HepG2 (cell line): ENCODE measurements around the gene PTPRM. TPM values are rescaled to one million over a fixed set of nuclear protein-coding genes. Genes with fewer than 3 reads are reported as not detected.

ENCODE experiments used
- ATAC-seq: fragments of 200-7000 bp; cut with Tn5 transposase; 3 replicates; pipeline ENCODE4 v1.9.1; 2020; ENCODE audit warnings: mild to moderate bottlenecking, moderate library complexity
- BruUV-seq: library from RNA; stranded (reverse); fragments of 400-500 nt; replicated peaks from 2 replicates; lab custom pipeline; 2021; lab: Mats Ljungman, UMichigan
- CTCF ChIA-PET: fragments of 300-600 bp; formaldehyde crosslinking; extraction: SDS; loops from one replicate; lab custom pipeline; 2021; ENCODE audit warnings: low total read pairs, inconsistent platforms, low intra/inter-chr PET ratio; lab: Yijun Ruan, JAX
- POLR2A ChIA-PET: fragments of 350-600 bp; sonication (Branson Sonifier 250); formaldehyde crosslinking; loops from one replicate; lab custom pipeline; 2020; ENCODE audit warnings: antibody characterized with exemption, inconsistent platforms; lab: Yijun Ruan, JAX
- DNase-seq: peaks from one replicate; pipeline ENCODE4 v3.0.0-alpha.2; 2015; ENCODE audit warnings: low spot score
- FAIRE-seq: peaks from 3 replicates; lab custom pipeline; 2011; peaks lifted over from hg19 to GRCh38; lab: Jason Lieb, UNC
- H2AFZ ChIP-seq: one replicate; pipeline ENCODE4 v1.6.1; 2011; ENCODE audit warnings: low read length, inconsistent platforms
- H3K27ac ChIP-seq: fragments of 300-600 bp; 3 replicates; pipeline ENCODE4 v1.8.0; 2011; ENCODE audit warnings: mixed run types, mild to moderate bottlenecking, mixed read lengths, low read length, inconsistent platforms; ENCODE audit not compliant: insufficient read depth; ENCODE audit errors: extremely low read length
- H3K27me3 ChIP-seq, 2 experiments: fragments of 200-600 bp in 1 of 2; 2 replicates in 1 of 2; 3 replicates in 1 of 2; pipeline versions ENCODE4 v1.6.0 to v1.8.0; 2011; ENCODE audit warnings: low read length in 2 of 2, mild to moderate bottlenecking in 2 of 2, moderate library complexity in 2 of 2, inconsistent platforms in 1 of 2; ENCODE audit not compliant: insufficient read depth in 2 of 2, control insufficient read depth in 1 of 2
- H3K36me3 ChIP-seq, 2 experiments: fragments of 200-600 bp in 1 of 2; replicated peaks in 1 of 2; 2 replicates in 1 of 2; 3 replicates in 1 of 2; pipeline versions ENCODE4 v1.5.1 to v1.8.0; 2011; ENCODE audit warnings: low read length in 2 of 2, inconsistent platforms in 1 of 2; ENCODE audit not compliant: insufficient read depth in 2 of 2, control insufficient read depth in 1 of 2
- H3K4me1 ChIP-seq: 2 replicates; pipeline ENCODE4 v1.5.1; 2012; ENCODE audit warnings: low read length, inconsistent platforms; ENCODE audit not compliant: insufficient read depth
- H3K4me2 ChIP-seq: 2 replicates; pipeline ENCODE4 v1.6.0; 2011; ENCODE audit warnings: low read depth, low read length, inconsistent platforms
- H3K4me3 ChIP-seq, 3 experiments: fragments of 200-600 bp in 1 of 3; sonication (generic), shearing (Covaris generic) in 1 of 3; replicated peaks in 1 of 3; 2 replicates each; pipeline ENCODE4 v1.5.1; 2011 to 2016; ENCODE audit warnings: low read length in 3 of 3, inconsistent platforms in 2 of 3, low read depth in 2 of 3, mild to moderate bottlenecking in 2 of 3, control low read depth in 1 of 3, mixed read lengths in 1 of 3; ENCODE audit not compliant: insufficient read depth in 1 of 3
- H3K79me2 ChIP-seq: one replicate; pipeline ENCODE4 v1.6.1; 2011; ENCODE audit warnings: low read length, inconsistent platforms; ENCODE audit not compliant: insufficient read depth
- H3K9ac ChIP-seq: 2 replicates; pipeline ENCODE4 v1.6.0; 2011; ENCODE audit warnings: mild to moderate bottlenecking, low read depth, low read length, inconsistent platforms; ENCODE audit not compliant: insufficient read depth
- H3K9me3 ChIP-seq: 2 replicates; pipeline ENCODE4 v1.5.1; 2012; ENCODE audit warnings: mild to moderate bottlenecking, low read length
- H4K20me1 ChIP-seq: 2 replicates; pipeline ENCODE4 v1.6.0; 2011; ENCODE audit warnings: inconsistent platforms, mild to moderate bottlenecking, low read length, moderate library complexity; ENCODE audit not compliant: insufficient read depth
- ARNT2 ChIP-seq: sonication (generic); formaldehyde crosslinking; IDR thresholded peaks from 2 replicates; pipeline ENCODE4 v1.8.0; 2022; ENCODE audit warnings: mild to moderate bottlenecking, low read depth, missing genetic modification reagents, moderate library complexity
- HMGA1 ChIP-seq: sonication (generic); formaldehyde crosslinking; conservative IDR thresholded peaks from 2 replicates; pipeline ENCODE4 v1.4.0; 2020; ENCODE audit warnings: missing genetic modification reagents
- HNRNPLL ChIP-seq: fragments of 200-400 bp; formaldehyde crosslinking; IDR thresholded peaks from 2 replicates; pipeline ENCODE4 v1.6.1; 2017; ENCODE audit warnings: mild to moderate bottlenecking, low read depth, low read length; ENCODE audit not compliant: poor library complexity, severe bottlenecking
- KDM1A ChIP-seq: IDR thresholded peaks from 2 replicates; pipeline ENCODE4 v1.6.1; 2016; ENCODE audit warnings: missing compliant biosample characterization
- PITX1 ChIP-seq: sonication (generic); formaldehyde crosslinking; IDR thresholded peaks from 2 replicates; pipeline ENCODE4 v1.5.1; 2020; ENCODE audit warnings: mild to moderate bottlenecking, missing genetic modification reagents
- SP1 ChIP-seq, 2 experiments: fragments of 450-650 bp in 1 of 2; sonication (generic) in 1 of 2; formaldehyde crosslinking in 1 of 2; IDR thresholded peaks; 2 replicates each; pipeline versions ENCODE4 v1.4.0 to v1.6.1; 2016 to 2020; ENCODE audit warnings: missing genetic modification reagents in 1 of 2
- STAG1 ChIP-seq: sonication (generic); formaldehyde crosslinking; IDR thresholded peaks from 2 replicates; pipeline ENCODE4 v1.4.0; 2020; ENCODE audit warnings: missing genetic modification reagents
- ZEB1 ChIP-seq: IDR thresholded peaks from 2 replicates; pipeline ENCODE4 v1.6.1; 2012; ENCODE audit warnings: mild to moderate bottlenecking, low read depth, inconsistent platforms; ENCODE audit not compliant: insufficient replicate concordance
- ZFAT ChIP-seq: sonication (generic); formaldehyde crosslinking; conservative IDR thresholded peaks from 2 replicates; pipeline ENCODE4 v1.8.1; 2023; ENCODE audit warnings: missing genetic modification reagents, inconsistent platforms
- ZNF660 ChIP-seq: sonication (generic); formaldehyde crosslinking; IDR thresholded peaks from 2 replicates; pipeline ENCODE4 v1.5.1; 2020; ENCODE audit warnings: mild to moderate bottlenecking, low read depth, missing genetic modification reagents, borderline replicate concordance
- ZNF839 ChIP-seq: sonication (generic); formaldehyde crosslinking; IDR thresholded peaks from 2 replicates; pipeline ENCODE4 v1.4.0; 2020; ENCODE audit warnings: missing genetic modification reagents, mild to moderate bottlenecking, borderline replicate concordance
- ZSCAN22 ChIP-seq: sonication (generic); formaldehyde crosslinking; IDR thresholded peaks from 2 replicates; pipeline ENCODE4 v1.4.0; 2020; ENCODE audit warnings: mild to moderate bottlenecking, missing genetic modification reagents
- WGBS: methylation state at CpG from one replicate; pipeline ENCODE4 v1.1.6; 2017; ENCODE audit warnings: low lambda C conversion rate; 5-methylcytosine and 5-hydroxymethylcytosine counted together
- in situ Hi-C: cut with HindIII; loops from 2 replicates; pipeline ENCODE4 v1.10.0; 2017; ENCODE audit warnings: low pct_unique_long_range_greater_than_20kb; ENCODE audit not compliant: extremely low pct_ligation_motif_present
- intact Hi-C: fragments of 100-400 bp; cut with micrococcal nuclease; formaldehyde crosslinking; loops from one replicate; pipeline ENCODE4 v1.10.0; 2022; ENCODE audit not compliant: unreplicated experiment
- polyA plus RNA-seq, 8 experiments: library from polyadenylated mRNA; depleted of rRNA in 3 of 8; stranded (reverse) in 7 of 8; unstranded in 1 of 8; fragments of >200 nt; fragmentation: Illumina TruSeq in 4 of 8; extraction: Trizol in 4 of 8; gene quantifications; 2 replicates each; pipeline versions ENCODE4 v1.2.1 to v1.2.3, GENCODE V29; 2011 to 2016; ENCODE audit warnings: low read depth in 4 of 8, missing spikeins in 1 of 8, mixed read lengths in 1 of 8; ENCODE audit not compliant: insufficient read depth in 1 of 8
- total RNA-seq, 5 experiments: library from RNA; depleted of rRNA; stranded (reverse); fragments of >200 nt; fragmentation: Illumina TruSeq; extraction: Trizol; gene quantifications; 2 replicates each; pipeline ENCODE4 v1.2.3, GENCODE V29; 2016; ENCODE audit warnings: low read depth in 1 of 5
- TF ChIP-seq, protein P1 (sequence below): sonication (generic); formaldehyde crosslinking; IDR thresholded peaks from 2 replicates; pipeline ENCODE4 v1.8.0; 2022; ENCODE audit warnings: missing genetic modification reagents, mild to moderate bottlenecking, inconsistent platforms, borderline replicate concordance
- TF ChIP-seq, protein P2 (sequence below): IDR thresholded peaks from 2 replicates; pipeline ENCODE4 v1.6.1; 2018; ENCODE audit warnings: missing genetic modification reagents
- TF ChIP-seq, protein P3 (sequence below): sonication (generic); formaldehyde crosslinking; IDR thresholded peaks from 2 replicates; pipeline ENCODE4 v1.4.0; 2020; ENCODE audit warnings: mild to moderate bottlenecking, missing genetic modification reagents, borderline replicate concordance
- TF ChIP-seq, protein P4 (sequence below): sonication (generic); formaldehyde crosslinking; IDR thresholded peaks from 2 replicates; pipeline ENCODE4 v1.4.0; 2020; ENCODE audit warnings: missing genetic modification reagents
- TF ChIP-seq, protein P5 (sequence below): sonication (generic); formaldehyde crosslinking; IDR thresholded peaks from 2 replicates; pipeline ENCODE4 v1.4.0; 2020; ENCODE audit warnings: missing genetic modification reagents; ENCODE audit errors: not compliant biosample characterization

The PTPRM gene
- total and polyA plus RNA-seq, 2 of the 13 experiments (the other 11 are each of a cell fraction or from before 2014, with no cell fraction given), result 12.6 to 108 TPM

DNA sequence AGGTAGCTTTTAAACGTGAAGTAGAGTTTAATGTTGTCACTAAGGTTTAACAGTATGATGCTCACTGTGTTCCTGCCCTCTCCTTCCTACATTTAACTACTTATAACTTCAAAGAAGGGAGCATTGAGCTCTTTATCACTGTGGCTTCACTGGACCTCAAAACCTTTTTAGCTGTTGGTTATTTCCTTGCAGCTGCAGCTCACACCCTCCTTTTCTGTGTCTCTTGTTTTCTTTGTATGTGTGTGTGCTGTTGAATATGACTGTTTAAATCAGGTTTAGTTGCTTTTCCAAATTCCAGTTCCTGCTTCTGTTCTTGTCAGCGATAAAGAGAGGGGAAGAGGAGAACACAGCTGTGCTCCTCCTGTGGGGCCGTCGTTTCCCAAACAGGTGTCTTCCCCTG is 208.0 kb downstream of the PTPRM start (continued):
- TF ChIP-seq ZEB1 (no peak), PITX1 (CRISPR knock-in tag) (no peak), ZNF660 (CRISPR knock-in tag) (no peak), HMGA1 (CRISPR knock-in tag) (no peak), ZNF839 (CRISPR knock-in tag) (no peak)
- TF ChIP-seq, protein P1, sequence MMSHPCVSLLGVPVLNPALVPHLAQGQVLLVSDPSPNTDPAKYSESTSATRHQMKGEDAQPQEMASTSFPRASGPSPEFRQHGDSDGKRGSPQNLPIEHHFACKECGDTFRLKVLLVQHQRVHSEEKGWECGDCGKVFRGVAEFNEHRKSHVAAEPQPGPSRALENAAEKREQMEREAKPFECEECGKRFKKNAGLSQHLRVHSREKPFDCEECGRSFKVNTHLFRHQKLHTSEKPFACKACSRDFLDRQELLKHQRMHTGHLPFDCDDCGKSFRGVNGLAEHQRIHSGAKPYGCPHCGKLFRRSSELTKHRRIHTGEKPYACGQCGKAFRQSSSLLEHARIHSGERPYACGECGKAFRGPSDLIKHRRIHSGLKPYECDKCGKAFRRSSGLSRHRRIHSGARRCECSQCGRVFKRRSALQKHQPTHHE (CRISPR knock-in tag), result no peak
- TF ChIP-seq, protein P2, sequence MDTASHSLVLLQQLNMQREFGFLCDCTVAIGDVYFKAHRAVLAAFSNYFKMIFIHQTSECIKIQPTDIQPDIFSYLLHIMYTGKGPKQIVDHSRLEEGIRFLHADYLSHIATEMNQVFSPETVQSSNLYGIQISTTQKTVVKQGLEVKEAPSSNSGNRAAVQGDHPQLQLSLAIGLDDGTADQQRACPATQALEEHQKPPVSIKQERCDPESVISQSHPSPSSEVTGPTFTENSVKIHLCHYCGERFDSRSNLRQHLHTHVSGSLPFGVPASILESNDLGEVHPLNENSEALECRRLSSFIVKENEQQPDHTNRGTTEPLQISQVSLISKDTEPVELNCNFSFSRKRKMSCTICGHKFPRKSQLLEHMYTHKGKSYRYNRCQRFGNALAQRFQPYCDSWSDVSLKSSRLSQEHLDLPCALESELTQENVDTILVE (CRISPR knock-in tag), result no peak

DNA sequence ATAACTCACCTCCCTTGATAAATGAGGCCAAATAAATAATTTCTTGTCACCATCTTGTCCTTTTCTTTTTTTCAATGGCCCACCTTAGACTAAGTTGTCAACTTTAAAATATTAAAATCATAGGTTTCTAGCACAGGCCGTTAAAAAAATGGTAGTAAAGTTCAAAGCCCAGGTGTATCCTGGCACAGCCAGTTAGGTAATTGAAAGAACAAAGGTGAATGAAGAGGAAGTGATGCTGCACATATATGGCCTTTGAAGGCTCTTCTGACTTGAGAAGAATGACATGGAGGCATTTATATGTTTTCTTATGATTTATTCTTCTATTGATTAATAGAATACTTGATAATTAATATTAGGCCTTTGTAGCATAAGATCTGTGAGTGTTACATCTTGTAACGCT is 208.7 kb downstream of the PTPRM start:
- H4K20me1 ChIP-seq, result no peaks in the 10 kb centered on the region
- no peak overlapping the region for H2AFZ ChIP-seq
- H3K4me1 ChIP-seq, result no peaks in the 10 kb centered on the region
- H3K4me3 ChIP-seq, result no peak overlapping the region
- WGBS, result 66% methylated on average over 2 of the region's 2 CpGs
- H3K27me3 ChIP-seq, result no peaks in the 10 kb centered on the region
- BruUV-seq, result no TSS peak
- CTCF ChIA-PET, result no interaction called here
- POLR2A ChIA-PET, result no interaction called here
- intact Hi-C loops (no loop called here), in situ Hi-C loops (loop anchor here (25.0 kb wide), 1 partner anchor 514 kb away; no protein-coding TSS in a partner anchor)
- H3K79me2 ChIP-seq, result no peaks in the 10 kb centered on the region
- DNase-seq (no peak), ATAC-seq (no peak), FAIRE-seq (no peak)
- no peaks in the 10 kb centered on the region for H3K9me3 ChIP-seq
- H3K9ac ChIP-seq, result no peak overlapping the region
- H3K27ac ChIP-seq, result no peak overlapping the region
- no peak overlapping the region for H3K4me2 ChIP-seq
- no peaks in the 10 kb centered on the region; a peak in 2 of 5 replicates for H3K36me3 ChIP-seq
- TF ChIP-seq ZSCAN22 (CRISPR knock-in tag) (no peak), KDM1A (CRISPR knock-in tag) (no peak), ARNT2 (CRISPR knock-in tag) (no peak), SP1 (IDR thresholded peaks at IDR 0.05) (no peak), SP1 (CRISPR knock-in tag; IDR thresholded peaks at IDR 0.05) (no peak), STAG1 (CRISPR knock-in tag) (no peak), ZEB1 (no peak), HNRNPLL (no peak), ZFAT (CRISPR knock-in tag) (no peak)
- TF ChIP-seq, protein P3, sequence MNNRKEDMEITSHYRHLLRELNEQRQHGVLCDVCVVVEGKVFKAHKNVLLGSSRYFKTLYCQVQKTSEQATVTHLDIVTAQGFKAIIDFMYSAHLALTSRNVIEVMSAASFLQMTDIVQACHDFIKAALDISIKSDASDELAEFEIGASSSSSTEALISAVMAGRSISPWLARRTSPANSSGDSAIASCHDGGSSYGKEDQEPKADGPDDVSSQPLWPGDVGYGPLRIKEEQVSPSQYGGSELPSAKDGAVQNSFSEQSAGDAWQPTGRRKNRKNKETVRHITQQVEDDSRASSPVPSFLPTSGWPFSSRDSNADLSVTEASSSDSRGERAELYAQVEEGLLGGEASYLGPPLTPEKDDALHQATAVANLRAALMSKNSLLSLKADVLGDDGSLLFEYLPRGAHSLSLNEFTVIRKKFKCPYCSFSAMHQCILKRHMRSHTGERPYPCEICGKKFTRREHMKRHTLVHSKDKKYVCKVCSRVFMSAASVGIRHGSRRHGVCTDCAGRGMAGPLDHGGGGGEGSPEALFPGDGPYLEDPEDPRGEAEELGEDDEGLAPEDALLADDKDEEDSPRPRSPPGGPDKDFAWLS, result no peak
- TF ChIP-seq, protein P4, sequence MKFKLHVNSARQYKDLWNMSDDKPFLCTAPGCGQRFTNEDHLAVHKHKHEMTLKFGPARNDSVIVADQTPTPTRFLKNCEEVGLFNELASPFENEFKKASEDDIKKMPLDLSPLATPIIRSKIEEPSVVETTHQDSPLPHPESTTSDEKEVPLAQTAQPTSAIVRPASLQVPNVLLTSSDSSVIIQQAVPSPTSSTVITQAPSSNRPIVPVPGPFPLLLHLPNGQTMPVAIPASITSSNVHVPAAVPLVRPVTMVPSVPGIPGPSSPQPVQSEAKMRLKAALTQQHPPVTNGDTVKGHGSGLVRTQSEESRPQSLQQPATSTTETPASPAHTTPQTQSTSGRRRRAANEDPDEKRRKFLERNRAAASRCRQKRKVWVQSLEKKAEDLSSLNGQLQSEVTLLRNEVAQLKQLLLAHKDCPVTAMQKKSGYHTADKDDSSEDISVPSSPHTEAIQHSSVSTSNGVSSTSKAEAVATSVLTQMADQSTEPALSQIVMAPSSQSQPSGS (CRISPR knock-in tag), result no peak
- TF ChIP-seq, protein P5, sequence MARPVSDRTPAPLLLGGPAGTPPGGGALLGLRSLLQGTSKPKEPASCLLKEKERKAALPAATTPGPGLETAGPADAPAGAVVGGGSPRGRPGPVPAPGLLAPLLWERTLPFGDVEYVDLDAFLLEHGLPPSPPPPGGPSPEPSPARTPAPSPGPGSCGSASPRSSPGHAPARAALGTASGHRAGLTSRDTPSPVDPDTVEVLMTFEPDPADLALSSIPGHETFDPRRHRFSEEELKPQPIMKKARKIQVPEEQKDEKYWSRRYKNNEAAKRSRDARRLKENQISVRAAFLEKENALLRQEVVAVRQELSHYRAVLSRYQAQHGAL (CRISPR knock-in tag), result no peak
